Measurements from ENCODE around the gene AP2A2.

- TF ChIP-seq POLR2AphosphoS5 (IDR thresholded peaks at IDR 0.05; ENCODE audit: low read depth, low read length) (no peak), CBX3 (IDR thresholded peaks at IDR 0.05; ENCODE audit: low read depth) (no peak), CEBPB (IDR thresholded peaks at IDR 0.05; ENCODE audit: low read depth) (no peak)
Measured at GRCh38 chr11:887589-887988, 38.1 kb upstream of the AP2A2 start.
